Medulla oblongata (tissue), 1 donor: ENCODE data around the gene XRCC3.
"Not testable (repeated sequence)": the region's sequence is repeated elsewhere in the genome, so short reads cannot be mapped to it uniquely, and the experiment has no call there.

Source experiments
- DNase-seq: peaks from one replicate; pipeline ENCODE4 v3.0.0-alpha.2; 2015; ENCODE audit errors: extremely low spot score

XRCC3 gene

DNA sequence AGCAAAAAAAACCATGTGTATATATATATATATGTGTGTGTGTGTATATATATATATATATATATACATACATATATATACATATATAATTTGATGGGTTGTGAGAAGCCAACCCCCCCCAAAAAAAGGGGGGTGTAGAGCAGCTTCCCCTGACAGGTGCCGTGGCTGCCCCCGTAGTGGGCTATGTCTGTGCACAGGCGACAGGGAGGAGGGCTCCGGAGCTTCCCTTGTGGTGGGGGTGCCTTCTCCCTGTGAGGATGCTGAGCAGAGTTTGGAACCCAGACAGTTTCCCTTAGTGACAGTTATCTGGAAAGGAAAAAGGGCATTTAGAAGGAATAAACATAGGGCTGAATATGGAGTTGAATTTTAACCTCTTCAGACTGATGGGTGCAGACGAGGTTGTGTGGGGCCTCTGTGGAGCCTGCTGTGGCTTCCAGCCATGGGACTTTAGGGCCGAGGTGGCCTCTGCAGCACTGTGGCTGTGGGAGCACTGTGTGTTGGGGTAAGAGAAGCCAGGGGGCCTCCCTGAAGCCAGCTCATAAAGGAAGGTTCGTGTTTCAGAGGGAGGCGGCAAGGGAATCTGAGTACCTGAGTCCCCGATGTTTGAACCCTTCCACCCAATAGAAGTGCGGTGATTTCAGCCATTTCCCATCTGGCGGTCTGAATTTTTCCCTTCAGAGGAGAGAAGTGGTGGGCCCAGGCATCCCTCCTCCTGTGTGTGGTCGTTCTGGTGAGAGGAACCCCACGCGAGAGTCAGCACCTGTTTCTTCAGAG lies 19.8 kb downstream of the XRCC3 start:
- DNase-seq, result no peak

- no peak for DNase-seq
Measured at GRCh38 chr14:103694572-103695026, 20.7 kb downstream of the XRCC3 start.

- DNase-seq, result no peak
Measured at GRCh38 chr14:103693515-103693914, 21.7 kb downstream of the XRCC3 start.

- DNase-seq, result no peak
Measured at GRCh38 chr14:103692871-103693270, 22.4 kb downstream of the XRCC3 start.

- no peak for DNase-seq
Measured at GRCh38 chr14:103692159-103692558, 23.1 kb downstream of the XRCC3 start.

- DNase-seq, result not testable (repeated sequence)
Measured at GRCh38 chr14:103691655-103692054, 23.6 kb downstream of the XRCC3 start.

DNA sequence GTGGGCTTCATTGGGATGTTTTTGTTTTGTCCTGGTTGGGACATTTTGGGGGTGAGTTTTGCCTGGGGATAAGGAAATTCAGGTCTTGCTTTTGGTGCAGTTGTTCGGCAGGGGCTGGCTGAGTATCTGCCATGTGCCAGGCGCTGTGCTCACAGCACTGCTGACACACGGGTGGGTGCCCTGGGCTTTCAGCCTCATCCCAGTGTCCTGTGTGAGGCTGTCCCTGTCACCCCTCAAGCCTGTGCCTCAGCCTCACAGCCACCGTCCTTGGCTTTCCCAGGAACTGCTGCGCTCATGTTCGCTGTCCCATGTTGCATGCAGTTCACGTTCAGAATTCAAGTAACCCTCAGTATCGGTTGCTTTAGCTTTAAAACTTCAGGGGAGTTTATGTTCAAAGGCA lies 24.9 kb downstream of the XRCC3 start:
- no peak for DNase-seq

DNA sequence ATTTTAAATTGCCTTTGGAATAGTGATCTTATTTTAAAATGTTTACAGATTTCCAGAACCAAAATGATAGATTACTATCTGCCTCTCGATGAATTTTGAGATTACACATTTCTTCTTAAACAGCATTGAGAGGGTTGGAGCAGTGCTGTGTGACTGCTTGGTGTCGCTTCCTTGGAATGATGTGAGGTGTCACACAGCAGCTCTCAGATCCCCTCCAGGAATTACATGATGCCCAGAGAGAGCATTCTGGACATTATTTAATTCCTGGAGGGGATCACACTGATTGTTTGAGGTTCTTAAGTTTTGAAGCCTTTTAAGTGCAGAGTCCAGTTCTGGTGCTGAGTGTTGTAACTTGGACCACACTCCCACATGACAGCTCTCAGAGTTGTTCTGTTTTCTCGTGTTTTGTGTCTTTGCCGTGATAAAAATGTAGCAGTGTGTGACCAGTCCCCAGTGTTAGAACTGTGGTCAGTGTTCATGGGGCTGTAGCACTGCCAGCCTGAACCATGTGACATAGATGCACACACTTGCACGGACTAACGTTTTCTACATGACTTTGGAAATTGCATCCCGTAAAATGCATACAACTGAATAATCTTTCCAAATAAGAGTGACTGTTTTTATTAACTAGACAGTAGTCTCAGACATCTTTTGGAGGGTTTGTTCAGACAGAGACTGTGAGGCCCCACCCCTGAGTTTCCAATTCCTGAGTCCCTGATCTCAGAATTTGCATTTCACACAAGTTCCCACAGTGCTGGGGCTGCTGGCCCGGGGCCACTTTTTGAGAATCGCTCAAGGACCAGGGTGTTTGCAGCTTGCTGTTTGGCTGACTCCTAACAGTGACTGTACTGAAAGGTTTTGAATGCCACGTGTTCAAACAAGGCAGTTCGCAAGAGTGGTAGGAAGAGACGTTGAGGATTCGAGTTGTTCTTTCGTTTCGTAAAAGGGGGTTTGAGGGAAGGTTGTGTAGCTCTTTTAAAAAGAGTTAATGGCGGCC lies 26.0 kb downstream of the XRCC3 start:
- peak; percentile 78 for DNase-seq

DNA sequence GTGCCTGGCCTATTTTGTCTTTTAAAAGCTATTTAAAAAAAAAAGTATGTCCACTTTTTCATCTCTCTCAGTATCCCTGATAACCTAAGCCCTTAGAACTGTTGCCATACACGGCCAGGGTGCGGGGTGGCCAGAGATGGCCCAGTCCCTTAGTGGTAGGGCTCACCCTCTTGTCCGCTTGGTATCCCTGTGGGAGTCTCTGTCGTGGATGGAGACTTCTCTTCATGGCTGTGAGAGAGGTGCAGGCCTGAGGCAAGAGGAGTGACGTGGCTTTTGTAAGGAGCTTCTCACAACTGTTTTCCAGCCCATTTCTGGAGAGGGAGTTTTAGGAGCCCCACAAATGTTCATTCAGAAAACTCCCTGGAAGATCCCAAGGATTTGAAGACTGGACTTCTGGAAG lies 26.8 kb downstream of the XRCC3 start:
- DNase-seq, result no peak

DNA sequence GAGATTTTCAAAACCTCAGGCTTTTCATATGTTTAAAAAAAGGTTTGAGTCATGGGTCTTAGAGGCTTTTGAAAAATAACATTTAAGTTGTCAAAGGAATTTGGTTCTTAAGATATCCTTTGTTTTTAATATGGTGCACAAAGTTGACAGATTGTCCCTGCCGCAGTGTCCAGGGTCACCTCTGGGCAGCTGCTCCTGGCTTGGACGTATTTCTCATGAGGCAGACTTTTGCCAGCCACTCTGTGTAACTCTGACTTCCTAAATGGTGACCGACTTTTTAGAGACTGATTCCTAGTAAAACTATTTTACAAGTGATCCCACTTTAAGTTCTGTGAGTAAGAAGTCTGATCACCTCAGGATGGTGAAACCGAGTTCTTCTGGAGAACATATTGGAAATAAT lies 27.5 kb downstream of the XRCC3 start:
- DNase-seq, result no peak

GRCh38 chr14:103686831-103687485 lies 28.3 kb downstream of the XRCC3 start:
- no peak for DNase-seq

DNA sequence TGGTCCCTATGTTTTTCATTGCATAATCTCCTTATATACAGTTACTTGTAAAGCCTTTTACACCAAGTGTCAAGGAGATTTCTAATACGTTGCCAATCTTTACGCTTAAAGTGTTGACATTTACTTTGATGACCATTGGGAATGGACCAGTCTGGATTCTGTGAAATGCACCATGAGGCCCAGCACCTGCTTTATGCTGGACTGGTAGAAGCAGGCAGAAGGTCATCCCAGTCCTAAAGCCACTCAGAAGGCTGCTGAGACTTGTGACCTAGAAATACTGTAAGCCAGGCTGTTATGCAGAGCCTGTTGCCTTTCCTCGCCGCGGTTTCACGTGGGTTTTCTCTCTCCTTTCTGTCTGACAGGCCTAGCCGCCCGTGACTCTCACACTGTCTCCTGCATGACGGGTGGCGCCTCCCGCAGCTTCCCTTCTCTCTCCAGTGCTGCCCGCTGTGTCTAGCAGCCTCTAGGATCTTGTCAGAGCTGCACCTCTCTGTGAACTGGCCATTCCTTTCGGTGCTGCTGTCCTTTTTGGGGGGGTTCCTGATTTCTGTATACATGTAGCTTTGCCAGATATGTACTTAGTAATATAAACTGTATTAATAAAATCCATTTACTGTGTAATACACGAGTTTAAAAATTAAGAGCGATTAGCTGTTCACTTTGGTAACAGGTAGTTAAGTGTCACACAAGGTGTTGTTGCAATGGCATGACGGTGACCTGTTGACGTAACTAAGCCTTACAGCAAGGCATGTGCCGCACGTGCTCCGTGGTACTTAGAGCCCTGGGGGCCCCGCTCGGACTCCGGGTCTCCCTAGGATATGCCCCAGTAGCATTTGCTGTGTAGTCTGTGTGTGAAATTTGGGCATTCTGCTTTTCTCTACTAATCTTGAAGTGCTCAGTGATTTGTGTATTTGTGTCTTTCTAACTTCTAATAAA lies 29.7 kb downstream of the XRCC3 start:
- DNase-seq, result no peak

GRCh38 chr14:103684871-103685270 lies 30.4 kb downstream of the XRCC3 start:
- DNase-seq, result no peak

DNA sequence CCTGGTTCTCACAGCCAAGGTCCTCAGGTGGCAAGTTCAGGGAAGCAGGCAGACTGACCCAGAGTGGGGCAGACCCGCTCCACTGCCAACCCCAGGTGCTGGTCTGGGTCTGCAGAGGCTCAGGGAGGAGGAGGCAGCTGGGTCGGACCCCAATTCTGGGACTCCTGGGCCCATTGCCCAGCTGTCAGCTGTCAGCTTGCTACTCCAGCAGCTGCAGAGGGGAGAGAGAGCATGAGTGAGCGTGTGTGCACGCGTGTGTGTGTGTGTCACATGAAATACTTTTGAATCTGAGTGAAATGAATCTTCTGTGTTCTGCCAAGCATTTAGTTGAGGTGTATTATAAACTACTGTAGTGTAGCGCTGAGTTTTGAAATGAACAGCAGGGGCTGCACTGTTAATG lies 30.8 kb downstream of the XRCC3 start:
- no peak for DNase-seq

DNA sequence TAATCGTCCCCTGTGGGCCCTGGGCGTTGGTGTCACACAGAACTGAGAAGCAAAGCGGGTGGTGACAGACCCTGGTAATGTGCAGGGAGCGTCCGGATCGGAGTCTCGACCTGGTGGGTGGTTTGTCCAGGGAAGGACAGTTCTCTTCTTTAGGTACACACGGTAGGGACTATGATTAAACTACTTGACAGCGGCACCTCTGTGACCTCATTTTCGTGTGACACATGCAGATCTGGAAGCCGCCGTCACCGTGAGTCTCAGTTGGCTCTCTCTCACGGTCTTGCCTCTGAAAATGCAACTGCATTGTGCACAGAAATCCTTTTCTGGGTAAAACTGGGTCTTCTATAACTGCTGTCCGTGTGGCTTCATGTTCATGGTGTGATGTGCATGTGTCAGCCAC lies 32.1 kb downstream of the XRCC3 start:
- no peak for DNase-seq

DNA sequence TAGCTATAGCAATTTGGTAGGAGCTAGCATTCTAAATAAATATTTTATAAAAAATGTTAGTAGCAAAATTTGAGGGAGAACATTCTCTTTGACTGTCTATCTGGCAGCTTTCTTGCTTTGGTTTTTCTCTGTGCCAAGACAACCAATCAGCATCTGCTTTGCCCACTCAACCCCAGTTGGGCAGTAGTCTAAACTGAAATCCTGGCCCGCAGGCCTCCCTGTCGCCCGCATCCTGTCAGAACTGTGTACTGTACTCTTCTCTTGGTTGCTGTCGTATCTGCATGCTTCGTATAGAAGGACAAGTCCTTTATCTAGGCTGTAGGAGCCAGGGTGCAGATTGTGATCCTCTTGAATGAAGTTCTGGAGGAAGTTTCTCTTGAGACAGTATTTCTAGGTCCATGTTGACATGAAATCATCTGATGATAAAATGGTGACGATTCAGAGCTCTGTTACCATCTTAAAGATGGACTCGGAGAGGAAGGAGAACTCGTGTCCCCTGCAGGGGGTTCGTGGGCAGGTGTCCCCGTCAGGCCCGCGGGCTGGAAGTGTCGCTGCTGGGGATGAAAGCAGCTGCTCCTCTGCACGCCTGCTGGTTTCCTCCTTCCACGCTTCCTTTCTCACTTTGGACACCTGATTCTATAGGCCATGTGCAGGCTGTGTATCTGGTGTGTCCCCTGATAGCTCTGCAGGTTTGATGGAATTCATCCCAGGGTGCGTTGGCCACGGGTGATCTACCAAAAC lies 34.6 kb downstream of the XRCC3 start:
- DNase-seq, result no peak

GRCh38 chr14:103679351-103679750 lies 35.9 kb downstream of the XRCC3 start:
- DNase-seq, result peak; percentile 51

GRCh38 chr14:103676881-103677675 lies 38.2 kb downstream of the XRCC3 start:
- DNase-seq, result no peak

GRCh38 chr14:103675957-103676356 lies 39.3 kb downstream of the XRCC3 start:
- no peak for DNase-seq
